Activated effector memory CD4-positive, alpha-beta T cell treated with Interleukin-2 at 50 U/mL for 16 hours (primary cell): ENCODE results near the gene ISLR.

Experiments used
- DNase-seq: peaks from one replicate; pipeline ENCODE4 v3.0.0-alpha.2; 2020

The ISLR gene

DNA sequence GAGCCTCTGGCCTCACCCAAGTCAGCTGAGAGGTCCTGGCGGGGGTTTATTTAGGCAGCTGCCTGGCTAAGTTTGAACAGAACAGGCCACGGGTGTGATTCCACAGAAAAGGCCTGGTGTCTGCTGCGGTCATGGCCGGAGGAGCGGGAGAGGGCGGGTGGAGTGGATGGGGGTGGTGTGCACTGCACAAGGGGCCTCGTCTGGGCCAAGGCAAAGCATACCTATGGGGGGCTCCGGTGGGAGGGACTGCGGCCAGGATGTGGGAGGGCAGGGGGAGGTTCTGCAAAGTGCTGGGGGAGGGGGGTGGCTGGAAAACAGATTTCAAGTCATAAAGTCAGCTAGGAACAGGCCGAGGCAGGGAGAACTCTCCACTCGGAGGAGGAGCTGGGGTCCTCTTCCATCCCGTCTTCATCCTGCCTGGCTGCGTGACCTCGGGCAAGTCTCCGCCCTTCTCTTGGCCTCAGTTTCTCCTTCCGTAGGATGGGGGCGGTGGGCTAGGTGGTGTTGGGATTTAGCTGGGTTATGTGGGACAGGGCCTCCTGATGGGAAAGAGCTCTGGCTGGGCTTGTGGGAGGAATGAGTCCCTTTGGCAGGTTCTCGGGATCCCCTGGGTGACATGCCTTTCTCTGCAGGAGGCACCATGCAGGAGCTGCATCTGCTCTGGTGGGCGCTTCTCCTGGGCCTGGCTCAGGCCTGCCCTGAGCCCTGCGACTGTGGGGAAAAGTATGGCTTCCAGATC lies 878 bp downstream of the ISLR start:
- no peak for DNase-seq

DNA sequence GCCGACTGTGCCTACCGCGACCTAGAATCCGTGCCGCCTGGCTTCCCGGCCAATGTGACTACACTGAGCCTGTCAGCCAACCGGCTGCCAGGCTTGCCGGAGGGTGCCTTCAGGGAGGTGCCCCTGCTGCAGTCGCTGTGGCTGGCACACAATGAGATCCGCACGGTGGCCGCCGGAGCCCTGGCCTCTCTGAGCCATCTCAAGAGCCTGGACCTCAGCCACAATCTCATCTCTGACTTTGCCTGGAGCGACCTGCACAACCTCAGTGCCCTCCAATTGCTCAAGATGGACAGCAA lies 1.4 kb downstream of the ISLR start:
- no peak for DNase-seq

- no peak for DNase-seq
Measured at GRCh38 chr15:74175271-74176191, 2.0 kb downstream of the ISLR start.

- no peak for DNase-seq
Measured at GRCh38 chr15:74176262-74177214, 3.0 kb downstream of the ISLR start.

DNA sequence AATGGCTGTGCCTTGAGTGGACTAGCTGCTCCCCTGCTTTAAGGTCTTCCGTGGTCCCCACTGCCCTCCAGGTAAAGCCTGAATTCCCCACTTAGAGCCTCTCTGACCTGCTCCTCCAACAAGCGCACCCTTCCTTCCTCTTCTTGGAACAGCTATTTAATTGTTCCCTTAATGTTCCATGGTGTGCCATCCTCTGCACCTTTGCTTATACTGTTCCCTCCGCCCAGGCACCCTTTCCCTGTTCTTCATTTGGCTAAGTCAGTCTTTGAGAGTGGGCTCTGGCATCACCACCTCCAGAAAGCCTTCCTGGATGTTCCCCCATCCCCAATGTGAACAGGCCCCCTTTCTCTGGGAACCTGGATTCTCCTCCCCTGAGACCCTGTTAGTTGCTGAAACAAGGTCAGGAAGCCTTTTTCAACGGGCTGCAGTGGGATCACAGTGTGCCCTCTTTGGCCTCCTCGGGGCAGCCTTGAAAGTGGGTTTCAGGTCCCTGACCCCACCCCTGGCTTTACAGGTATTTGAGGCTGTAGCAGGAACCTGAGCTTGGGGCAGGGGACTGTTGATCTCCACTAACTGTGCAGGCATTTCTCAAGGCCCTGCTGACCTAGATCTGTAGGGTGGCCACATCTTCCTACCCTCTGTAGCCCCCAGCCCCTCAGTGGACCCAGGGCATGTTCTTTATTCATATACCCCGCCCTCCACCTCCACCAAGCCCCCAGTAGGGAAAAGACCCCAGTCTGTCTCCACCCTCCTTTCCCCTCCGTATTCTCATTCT lies 5.0 kb downstream of the ISLR start:
- no peak for DNase-seq

- DNase-seq = no peak
Measured at GRCh38 chr15:74179101-74179841, 5.8 kb downstream of the ISLR start.

- DNase-seq = no peak
Measured at GRCh38 chr15:74179983-74180880, 6.7 kb downstream of the ISLR start.

GRCh38 chr15:74180881-74181602 lies 7.5 kb downstream of the ISLR start:
- no peak for DNase-seq

- DNase-seq = no peak
Measured at GRCh38 chr15:74182131-74182530, 8.6 kb downstream of the ISLR start.

GRCh38 chr15:74184582-74185091 lies 11.1 kb downstream of the ISLR start:
- no peak for DNase-seq

DNA sequence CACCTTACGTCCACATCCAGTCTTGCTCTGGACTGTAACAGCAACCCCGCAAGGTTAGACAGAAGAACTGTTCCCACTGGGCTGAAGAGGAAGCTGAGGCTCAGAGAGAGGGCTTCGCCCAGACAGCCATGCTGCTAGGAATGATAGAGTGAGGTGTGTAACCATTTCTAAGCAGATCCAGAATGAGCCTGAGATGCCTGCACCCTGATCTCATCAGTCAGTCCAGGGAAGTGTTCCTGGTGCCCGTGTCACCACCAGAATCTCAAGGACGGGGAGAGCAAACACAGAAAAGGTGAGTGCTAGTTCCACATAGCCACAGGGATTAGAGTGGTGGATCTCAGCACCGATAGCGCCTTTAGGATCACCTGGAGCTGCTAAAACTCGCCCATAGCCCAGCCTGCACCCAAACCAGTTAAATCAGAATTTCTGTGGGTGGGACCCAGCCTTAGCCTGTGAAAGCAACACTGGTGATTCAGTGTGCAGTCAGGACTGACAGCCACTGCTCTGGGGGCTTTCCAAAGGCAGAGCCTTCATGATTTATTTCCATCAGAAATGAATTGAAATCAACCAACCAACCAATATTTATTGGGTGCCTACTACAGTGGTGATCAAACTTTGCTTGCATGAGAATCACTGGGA lies 12.3 kb downstream of the ISLR start:
- DNase-seq = no peak

DNA sequence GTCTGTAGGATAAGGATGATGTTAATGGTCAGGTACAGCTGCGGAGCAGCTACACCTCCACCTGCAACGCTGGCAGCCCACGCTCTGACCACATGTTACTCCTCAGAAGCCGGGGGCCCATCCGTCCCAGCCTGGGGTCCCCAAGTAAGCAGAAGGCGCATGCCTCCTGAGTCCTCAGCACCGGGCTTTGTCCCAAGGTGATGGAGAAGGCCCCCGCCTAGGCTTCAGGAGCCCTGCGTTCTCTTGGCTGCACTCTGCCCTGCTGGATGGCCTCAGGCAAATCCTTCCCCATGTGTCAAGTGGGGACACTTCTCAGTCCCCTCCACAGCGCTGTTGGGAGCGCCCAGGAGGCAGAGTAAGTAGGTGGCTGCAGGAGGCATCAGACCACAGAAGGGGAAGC lies 14.7 kb downstream of the ISLR start:
- no peak for DNase-seq

- no peak for DNase-seq
Measured at GRCh38 chr15:74191798-74192197, 18.3 kb downstream of the ISLR start.

GRCh38 chr15:74192751-74193150 lies 19.2 kb downstream of the ISLR start:
- no peak for DNase-seq

DNA sequence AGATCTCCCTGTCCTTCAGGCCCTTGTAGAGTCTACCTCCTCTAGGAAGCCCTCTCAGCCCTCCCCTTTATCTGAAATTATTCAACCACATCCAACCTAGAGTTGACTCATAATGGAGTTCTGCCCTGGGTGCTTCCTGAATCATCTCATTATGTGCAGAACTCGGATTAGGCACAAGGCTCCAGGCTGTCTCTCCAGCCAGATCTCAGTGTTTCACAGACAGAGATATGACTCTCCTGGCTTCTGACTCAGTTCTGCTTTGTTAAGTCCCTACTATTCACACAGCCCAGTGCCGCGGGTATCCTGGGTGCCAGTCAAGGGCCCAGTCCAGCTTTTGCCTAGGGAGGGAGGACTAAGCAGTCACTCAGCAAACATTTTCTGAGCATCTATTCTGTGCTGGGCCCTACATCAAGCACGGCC lies 19.8 kb downstream of the ISLR start:
- no peak for DNase-seq

DNA sequence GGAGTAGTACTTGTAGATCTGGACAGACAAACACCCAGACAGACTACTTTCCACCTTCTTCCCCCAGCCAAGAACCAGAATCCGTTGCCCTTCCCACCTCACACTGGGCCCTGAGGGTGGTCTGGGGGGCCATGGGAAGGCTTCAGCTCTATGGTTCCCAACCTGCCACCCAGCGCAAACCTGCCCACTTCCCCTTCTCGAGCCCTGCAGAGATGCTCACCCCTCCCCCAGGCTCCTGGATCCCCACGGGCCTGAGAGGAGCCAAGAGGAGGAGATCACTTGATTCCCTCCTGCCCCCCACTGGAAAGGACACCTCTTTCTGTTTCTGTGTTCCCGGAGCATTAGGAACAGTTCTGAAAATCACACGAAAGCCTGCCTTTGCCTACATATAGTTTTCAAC lies 20.4 kb downstream of the ISLR start:
- no peak for DNase-seq

GRCh38 chr15:74194572-74195559 lies 21.4 kb downstream of the ISLR start:
- DNase-seq = no peak

- no peak for DNase-seq
Measured at GRCh38 chr15:74196175-74196574, 22.7 kb downstream of the ISLR start.
